WTC11 (cell line): ENCODE results near the gene IL18BP.

ENCODE experiments used
- GRHL2 ChIP-seq: fragments of 250-450 bp; sonication (Bioruptor Pico); IDR thresholded peaks from 2 replicates; pipeline ENCODE4 v1.8.0; 2022; ENCODE audit warnings: mild to moderate bottlenecking, moderate library complexity; ENCODE audit not compliant: insufficient replicate concordance, severe bottlenecking
- NR1H2 ChIP-seq: sonication (generic); formaldehyde crosslinking; IDR thresholded peaks from 2 replicates; pipeline ENCODE4 v1.9.0; 2021; ENCODE audit warnings: mild to moderate bottlenecking, moderate library complexity, missing genetic modification reagents
- SP1 ChIP-seq: sonication (generic); formaldehyde crosslinking; conservative IDR thresholded peaks from 2 replicates; pipeline ENCODE4 v1.8.1; 2022; ENCODE audit warnings: missing genetic modification reagents
- ZBTB21 ChIP-seq: sonication (generic); formaldehyde crosslinking; IDR thresholded peaks from 2 replicates; pipeline ENCODE4 v1.8.1; 2023; ENCODE audit warnings: mild to moderate bottlenecking, missing genetic modification reagents, borderline replicate concordance
- TF ChIP-seq, protein P1 (sequence below): fragments of 200-600 bp; IDR thresholded peaks from 2 replicates; pipeline ENCODE4 v1.8.0; 2022; ENCODE audit warnings: antibody characterized with exemption

GRCh38 chr11:72042064-72042745 is 43.5 kb downstream of the IL18BP start:
- TF ChIP-seq, protein P1, sequence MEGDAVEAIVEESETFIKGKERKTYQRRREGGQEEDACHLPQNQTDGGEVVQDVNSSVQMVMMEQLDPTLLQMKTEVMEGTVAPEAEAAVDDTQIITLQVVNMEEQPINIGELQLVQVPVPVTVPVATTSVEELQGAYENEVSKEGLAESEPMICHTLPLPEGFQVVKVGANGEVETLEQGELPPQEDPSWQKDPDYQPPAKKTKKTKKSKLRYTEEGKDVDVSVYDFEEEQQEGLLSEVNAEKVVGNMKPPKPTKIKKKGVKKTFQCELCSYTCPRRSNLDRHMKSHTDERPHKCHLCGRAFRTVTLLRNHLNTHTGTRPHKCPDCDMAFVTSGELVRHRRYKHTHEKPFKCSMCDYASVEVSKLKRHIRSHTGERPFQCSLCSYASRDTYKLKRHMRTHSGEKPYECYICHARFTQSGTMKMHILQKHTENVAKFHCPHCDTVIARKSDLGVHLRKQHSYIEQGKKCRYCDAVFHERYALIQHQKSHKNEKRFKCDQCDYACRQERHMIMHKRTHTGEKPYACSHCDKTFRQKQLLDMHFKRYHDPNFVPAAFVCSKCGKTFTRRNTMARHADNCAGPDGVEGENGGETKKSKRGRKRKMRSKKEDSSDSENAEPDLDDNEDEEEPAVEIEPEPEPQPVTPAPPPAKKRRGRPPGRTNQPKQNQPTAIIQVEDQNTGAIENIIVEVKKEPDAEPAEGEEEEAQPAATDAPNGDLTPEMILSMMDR: no peak
- no peak for TF ChIP-seq ZBTB21 (CRISPR knock-in tag)
- no peak for TF ChIP-seq NR1H2 (CRISPR knock-in tag)
- no peak for TF ChIP-seq GRHL2
- no peak for TF ChIP-seq SP1 (CRISPR knock-in tag)
